GM18870 (cell line): ENCODE data around the gene SMIM29.
A peak's percentile ranks its signal among the peaks of the same experiment; 100 is the strongest.
"Not testable (repeated sequence)": the region's sequence is repeated elsewhere in the genome, so short reads cannot be mapped to it uniquely, and the experiment has no call there.

Experiments
- ATAC-seq: cut with Tn5 transposase; IDR thresholded peaks from one replicate; pipeline ENCODE4 v1.9.1; 2021; ENCODE audit warnings: moderate library complexity; ENCODE audit not compliant: unreplicated experiment

The SMIM29 gene

DNA sequence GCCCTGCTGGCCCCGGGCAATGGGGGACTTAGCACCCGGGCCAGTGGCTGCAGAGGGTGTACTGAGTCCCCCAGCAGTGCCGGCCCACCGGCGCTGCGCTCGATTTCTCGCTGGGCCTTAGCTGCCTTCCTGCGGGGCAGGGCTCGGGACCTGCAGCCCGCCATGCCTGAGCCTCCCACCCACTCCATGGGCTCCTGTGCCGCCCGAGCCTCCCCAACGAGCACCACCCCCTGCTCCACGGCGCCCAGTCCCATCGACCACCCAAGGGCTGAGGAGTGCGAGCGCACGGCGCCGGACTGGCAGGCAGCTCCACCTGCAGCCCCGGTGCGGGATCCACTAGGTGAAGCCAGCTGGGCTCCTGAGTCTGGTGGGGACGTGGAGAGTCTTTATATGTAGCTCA, 20.3 kb upstream of the SMIM29 start:
- ATAC-seq, result not testable (repeated sequence)

GRCh38 chr6:34267746-34268145, 18.9 kb upstream of the SMIM29 start:
- no peak for ATAC-seq

DNA sequence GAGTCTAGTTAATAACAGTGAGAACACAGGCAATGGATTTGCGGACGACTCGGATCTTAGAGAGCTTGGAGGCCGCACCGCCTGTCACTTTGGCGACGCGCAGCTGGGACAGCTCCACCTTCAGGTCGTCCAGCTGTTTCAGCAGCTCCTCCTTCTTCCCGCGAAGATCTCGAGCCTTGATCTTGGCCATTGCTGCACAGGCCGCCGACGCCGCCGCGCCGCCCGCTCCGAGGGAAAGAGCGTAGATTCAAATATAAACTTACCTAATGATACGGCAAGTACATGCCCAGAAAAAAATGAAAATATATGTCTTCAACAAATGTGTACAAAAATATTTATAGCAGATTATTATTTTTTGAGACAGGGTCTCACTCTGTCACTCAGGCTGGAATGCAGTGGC, 14.7 kb upstream of the SMIM29 start:
- not testable (repeated sequence) for ATAC-seq

DNA sequence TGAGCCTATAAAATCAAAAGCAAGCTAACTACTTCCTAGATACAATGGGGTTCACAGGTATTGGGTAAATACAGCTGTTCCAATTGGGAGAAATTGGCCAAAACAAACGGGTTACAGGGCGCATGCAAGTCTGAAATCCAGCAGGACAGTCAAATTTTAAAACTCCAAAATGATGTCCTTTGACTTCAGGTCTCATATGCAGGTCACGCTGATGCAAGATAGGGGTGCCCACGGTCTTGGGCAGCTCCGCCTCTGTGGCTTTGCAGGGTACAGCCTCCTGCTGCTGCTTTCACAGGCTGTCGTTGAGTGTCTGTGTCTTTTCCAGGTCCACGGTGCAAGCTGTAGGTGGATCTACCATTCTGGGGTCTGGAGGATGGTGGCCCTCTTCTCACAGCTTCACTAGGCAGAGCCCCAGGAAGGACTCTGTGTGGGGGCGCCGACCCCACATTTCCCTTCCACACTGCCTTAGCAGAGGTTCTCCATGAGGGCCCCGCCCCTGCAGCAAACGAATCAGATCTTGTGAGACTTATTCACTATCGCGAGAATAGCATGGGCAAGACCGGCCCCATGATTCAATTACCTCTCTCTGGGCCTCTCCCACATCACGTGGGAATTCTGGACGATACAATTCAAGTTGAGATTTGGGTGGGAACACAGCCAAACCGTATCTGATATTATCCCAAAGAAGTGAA, 11.9 kb upstream of the SMIM29 start:
- no peak for ATAC-seq

DNA sequence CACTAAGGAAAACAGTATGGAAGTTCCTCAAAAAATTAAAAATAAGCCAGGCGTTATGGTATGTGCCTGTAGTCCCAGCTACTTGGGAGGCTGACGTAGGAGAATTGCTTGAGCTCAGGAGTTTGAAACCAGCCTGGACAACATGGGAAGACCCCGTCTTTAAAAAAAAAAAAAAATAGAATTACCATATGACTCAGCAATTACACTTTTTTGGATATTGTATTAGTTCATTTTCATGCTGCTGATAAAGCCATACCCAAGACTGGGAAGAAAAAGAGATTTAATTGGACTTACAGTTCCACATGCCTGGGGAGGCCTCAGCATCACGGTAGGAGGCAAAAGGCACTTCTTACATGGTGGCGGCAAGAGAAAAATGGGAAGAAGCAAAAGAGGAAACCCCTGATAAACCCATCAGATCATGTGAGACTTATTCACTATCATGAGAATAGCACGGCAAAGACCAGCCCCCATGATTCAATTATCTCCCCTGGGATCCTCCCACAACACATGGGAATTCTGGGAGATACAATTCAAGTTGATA, 10.8 kb upstream of the SMIM29 start:
- no peak for ATAC-seq

DNA sequence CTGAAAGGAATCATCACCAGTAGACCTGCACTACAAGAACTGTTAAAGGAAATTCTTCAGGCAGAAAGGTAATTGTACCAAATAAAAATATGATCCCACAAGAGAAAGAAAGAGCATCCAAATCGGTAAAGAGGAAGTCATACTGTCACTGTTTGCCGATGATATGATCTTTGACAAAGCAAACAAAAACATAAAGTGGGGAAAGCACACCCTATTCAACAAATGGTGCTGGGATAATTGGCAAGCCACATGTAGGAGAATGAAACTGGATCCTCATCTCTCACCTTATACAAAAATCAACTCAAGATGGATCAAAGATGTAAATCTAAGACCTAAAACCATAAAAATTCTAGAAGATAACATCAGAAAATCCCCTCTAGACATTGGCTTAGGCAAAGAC, 3.6 kb upstream of the SMIM29 start:
- not testable (repeated sequence) for ATAC-seq

DNA sequence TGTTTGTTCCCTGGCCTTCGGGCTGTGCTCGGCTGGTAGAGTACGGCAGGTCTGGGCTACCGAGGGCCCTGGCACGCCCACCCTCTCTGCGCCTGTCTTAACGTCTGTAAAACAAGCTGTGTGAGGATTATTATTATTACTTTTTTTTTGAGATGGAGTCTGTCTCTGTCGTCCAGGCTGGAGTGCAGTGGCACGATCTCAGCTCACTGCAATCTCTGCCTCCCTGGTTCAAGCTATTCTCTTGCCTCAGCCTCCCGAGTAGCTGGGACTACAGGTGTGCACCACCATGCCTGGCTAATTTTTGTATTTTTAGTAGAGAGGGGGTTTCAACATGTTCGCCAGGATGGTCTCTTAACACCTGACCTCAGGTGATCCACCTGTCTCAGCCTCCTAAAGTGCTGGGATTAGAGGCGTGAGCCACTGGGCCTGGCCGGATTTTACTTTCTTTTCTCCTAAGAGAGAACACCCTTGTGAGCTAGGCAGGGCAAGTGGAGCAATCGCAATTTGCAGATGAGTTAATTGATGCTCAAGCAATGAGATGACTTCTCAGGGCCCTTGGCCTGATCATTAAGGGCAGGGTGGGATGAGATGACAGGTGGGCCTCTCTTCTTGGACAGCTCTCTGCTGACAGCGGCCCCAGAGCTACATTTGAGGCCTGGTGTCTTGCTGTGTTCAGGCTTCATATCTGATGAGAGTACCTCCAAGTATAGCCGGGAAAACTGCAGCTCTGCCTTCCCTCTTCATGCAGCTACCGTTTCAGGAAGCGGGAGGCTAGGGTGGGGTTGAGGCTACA, 859 bp upstream of the SMIM29 start:
- peak; percentile 28 for ATAC-seq

DNA sequence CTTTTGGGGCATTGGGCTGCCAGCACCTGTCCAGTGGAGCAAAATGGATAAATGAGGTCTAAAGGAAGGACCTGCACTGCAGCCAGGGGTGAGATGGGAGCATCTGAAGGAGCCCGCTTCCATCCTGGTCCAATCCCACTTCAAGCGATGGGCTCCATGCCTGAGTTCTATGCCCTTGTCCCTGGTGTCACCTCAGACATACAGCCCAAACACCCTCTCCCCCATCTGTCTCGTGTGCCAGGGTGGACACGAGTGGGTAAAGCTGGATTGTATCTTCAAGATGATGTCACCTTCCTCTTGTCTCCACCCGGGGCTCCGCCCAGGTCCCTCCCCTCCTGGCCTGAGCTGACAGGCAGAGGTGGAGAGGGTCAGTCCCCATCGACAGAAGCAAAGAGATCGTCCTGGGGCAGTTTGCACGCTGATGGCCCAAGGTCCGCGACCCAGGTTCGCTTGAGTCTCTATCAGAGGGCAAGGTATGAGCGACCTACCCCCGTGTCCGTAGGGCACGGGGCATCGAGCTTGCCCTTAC, 544 bp downstream of the SMIM29 start:
- ATAC-seq, result peak; percentile 5

GRCh38 chr6:34247481-34248197, 1.2 kb downstream of the SMIM29 start:
- no peak for ATAC-seq

- ATAC-seq, result no peak
Observed at GRCh38 chr6:34246563-34247391, 2.0 kb downstream of the SMIM29 start.

- ATAC-seq, result no peak
Observed at GRCh38 chr6:34246249-34246562, 2.6 kb downstream of the SMIM29 start.

DNA sequence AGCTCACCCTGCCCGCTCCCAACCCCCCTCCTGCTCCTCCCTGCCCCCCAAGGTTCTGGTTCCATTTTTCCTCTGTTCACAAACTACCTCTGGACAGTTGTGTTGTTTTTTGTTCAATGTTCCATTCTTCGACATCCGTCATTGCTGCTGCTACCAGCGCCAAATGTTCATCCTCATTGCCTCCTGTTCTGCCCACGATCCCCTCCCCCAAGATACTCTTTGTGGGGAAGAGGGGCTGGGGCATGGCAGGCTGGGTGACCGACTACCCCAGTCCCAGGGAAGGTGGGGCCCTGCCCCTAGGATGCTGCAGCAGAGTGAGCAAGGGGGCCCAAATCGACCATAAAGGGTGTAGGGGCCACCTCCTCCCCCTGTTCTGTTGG, 3.1 kb downstream of the SMIM29 start:
- ATAC-seq, result not testable (repeated sequence)

DNA sequence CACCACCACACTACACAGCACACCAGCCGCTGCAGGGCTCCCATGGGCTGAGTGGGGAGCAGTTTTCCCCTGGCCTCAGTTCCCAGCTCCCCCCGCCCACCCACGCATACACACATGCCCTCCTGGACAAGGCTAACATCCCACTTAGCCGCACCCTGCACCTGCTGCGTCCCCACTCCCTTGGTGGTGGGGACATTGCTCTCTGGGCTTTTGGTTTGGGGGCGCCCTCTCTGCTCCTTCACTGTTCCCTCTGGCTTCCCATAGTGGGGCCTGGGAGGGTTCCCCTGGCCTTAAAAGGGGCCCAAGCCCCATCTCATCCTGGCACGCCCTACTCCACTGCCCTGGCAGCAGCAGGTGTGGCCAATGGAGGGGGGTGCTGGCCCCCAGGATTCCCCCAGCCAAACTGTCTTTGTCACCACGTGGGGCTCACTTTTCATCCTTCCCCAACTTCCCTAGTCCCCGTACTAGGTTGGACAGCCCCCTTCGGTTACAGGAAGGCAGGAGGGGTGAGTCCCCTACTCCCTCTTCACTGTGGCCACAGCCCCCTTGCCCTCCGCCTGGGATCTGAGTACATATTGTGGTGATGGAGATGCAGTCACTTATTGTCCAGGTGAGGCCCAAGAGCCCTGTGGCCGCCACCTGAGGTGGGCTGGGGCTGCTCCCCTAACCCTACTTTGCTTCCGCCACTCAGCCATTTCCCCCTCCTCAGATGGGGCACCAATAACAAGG, 3.6 kb downstream of the SMIM29 start:
- not testable (repeated sequence) for ATAC-seq

DNA sequence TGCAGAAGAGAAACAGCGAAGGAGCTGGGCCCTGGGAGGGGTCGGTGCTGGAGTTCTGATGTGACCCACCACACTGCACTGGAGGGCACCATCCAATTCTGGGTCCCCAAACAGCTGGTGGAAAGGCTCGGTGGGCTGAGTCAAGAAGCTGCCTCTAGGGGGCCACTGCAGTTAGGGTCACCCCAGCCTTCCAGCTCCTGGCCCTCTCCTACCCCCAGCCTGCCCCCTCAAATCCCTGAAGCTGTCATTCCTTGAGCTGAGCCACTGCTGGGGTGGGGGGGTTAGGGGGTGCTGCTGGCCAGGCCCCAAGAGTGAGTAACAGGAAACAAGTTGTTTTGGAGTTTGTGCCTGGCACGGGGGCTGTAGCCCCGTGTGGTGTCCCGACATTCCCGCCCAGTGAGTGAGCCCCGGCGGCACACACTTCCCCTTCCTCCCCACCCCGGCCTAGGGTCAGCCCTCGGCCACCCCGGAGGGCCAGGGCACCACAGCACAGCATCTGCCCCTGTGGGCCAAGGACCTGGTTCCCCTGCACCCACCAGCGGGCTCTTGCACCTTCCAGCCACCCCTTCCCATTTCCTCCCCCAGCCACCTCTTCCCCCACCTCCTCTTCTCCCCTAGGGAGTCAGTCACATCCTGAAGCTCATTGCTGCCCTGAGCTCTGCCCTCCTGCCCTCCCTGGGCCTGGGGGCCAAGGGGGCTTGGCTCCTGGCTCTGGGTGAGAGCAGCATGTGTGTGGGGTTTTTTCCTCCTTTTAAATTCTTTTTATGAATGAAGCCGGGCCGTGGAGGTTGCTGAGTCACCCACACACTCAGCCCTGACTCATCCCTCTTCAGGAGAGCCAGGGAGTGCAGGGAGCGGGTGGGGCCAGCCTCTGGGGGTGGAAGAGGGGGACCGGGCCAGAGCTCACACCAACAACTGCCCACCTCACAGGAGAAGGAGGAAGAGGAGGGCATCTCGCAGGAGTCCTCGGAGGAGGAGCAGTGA, 4.6 kb downstream of the SMIM29 start:
- ATAC-seq, result no peak

DNA sequence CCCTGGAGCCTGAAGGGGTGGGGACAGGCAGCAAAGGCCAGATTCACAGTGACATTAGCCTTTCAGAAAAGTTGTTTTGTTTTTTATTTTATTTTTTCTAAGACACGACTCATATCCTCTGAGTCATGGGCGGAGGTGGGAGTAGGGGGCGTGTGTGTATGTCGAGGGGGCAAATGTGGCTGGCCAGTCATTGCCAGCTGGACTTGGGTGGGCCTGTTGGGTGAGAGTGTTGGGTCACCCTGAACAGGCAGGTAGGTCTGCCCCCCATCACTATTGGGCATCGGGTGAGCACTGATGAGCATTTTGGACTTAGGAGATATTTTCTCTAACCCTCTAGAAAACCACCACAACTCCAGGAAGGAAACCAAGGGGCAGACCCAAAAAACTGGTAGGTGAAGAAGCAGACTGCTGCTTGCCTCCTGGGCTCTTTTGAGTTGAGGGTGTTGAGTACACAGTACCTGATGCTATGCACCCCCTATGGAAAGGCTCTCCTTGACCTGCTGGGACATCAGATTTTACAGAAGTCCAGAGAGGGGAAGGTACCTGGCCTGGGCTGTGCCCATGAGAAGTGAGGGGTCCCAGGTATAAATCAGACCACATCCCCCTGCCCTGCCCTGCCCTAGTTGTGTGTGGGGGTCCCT, 5.6 kb downstream of the SMIM29 start:
- ATAC-seq, result no peak

GRCh38 chr6:34242252-34243130, 6.3 kb downstream of the SMIM29 start:
- ATAC-seq, result no peak
